ENCODE data around the gene SMOC2.
"Not testable (repeated sequence)": the region's sequence is repeated elsewhere in the genome, so short reads cannot be mapped to it uniquely, and the experiment has no call there.

The SMOC2 gene

GRCh38 chr6:168695701-168696100 lies 254.7 kb downstream of the SMOC2 start:
- DNase-seq, result no peak

- no peak for DNase-seq
These were observed 257.9 kb downstream of the SMOC2 start for GRCh38 chr6:168698923-168699322.

GRCh38 chr6:168699631-168700295 lies 258.8 kb downstream of the SMOC2 start:
- DNase-seq, result no peak

- no peak for DNase-seq
These were observed 259.9 kb downstream of the SMOC2 start for GRCh38 chr6:168700880-168701279.

- no peak for DNase-seq
These were observed 263.0 kb downstream of the SMOC2 start for GRCh38 chr6:168703990-168704389.

GRCh38 chr6:168704678-168705077 lies 263.7 kb downstream of the SMOC2 start:
- DNase-seq, result no peak

- not testable (repeated sequence) for DNase-seq
These were observed 264.3 kb downstream of the SMOC2 start for GRCh38 chr6:168705271-168705670.

GRCh38 chr6:168706471-168707177 lies 265.6 kb downstream of the SMOC2 start:
- no peak for DNase-seq

- DNase-seq, result no peak
These were observed 267.5 kb downstream of the SMOC2 start for GRCh38 chr6:168708526-168708925.

GRCh38 chr6:168708984-168709383 lies 268.0 kb downstream of the SMOC2 start:
- DNase-seq, result no peak

- DNase-seq, result no peak
These were observed 268.4 kb downstream of the SMOC2 start for GRCh38 chr6:168709390-168709789.

GRCh38 chr6:168709991-168710390 lies 269.0 kb downstream of the SMOC2 start:
- DNase-seq, result no peak

GRCh38 chr6:168711049-168711640 lies 270.2 kb downstream of the SMOC2 start:
- no peak for DNase-seq

GRCh38 chr6:168711666-168712300 lies 270.8 kb downstream of the SMOC2 start:
- DNase-seq, result no peak

- DNase-seq, result no peak
These were observed 272.0 kb downstream of the SMOC2 start for GRCh38 chr6:168712993-168713392.

GRCh38 chr6:168713839-168714238 lies 272.9 kb downstream of the SMOC2 start:
- no peak for DNase-seq

- DNase-seq, result no peak
These were observed 273.7 kb downstream of the SMOC2 start for GRCh38 chr6:168714547-168715260.

GRCh38 chr6:168715643-168716481 lies 274.9 kb downstream of the SMOC2 start:
- no peak for DNase-seq

- DNase-seq, result no peak
These were observed 275.6 kb downstream of the SMOC2 start for GRCh38 chr6:168716581-168716980.

GRCh38 chr6:168717491-168717890 lies 276.5 kb downstream of the SMOC2 start:
- DNase-seq, result no peak
